Activated CD4-positive, alpha-beta T cell treated with anti-CD3 and anti-CD28 coated beads, Interleukin-10, Interleukin-2, amounts not matched to agents 100 ng/mL and 50 ng/mL, durations not matched to agents 16 hours and 8 hours (primary cell): ENCODE results near the gene KRT2.

Source experiments
- DNase-seq: peaks from one replicate; pipeline ENCODE4 v3.0.0-alpha.2; 2020

KRT2 gene

DNA sequence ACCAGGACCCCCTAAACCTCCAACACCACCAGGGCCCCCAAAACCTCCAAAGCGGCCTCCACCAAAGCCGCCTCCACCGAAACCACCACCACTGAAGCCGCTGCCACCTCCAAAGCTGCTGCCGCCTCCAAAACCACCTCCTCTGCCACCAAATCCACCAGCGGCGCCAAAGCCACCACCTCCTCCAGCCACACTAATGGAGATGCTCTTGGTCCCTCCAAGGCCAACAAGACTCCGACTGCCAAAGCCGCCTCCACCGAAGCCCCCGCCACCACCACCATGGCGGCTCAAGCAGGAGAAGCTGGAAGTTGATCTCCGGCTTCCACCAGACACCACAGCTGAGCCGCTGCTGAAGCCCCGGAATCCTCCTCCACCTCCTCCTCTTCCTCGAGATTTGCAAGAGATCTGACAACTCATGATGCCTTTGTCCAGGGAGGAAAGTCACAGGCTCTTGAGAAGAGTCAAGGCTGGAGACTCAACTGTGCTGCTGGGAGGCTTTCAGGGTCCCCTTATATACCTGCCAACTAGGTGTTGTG lies at the start of gene KRT2:
Gene KRT2 (minus strand): TSS at position 486 of the 536 bp plus-strand sequence. CDS start 69 bp downstream, at position 417.
- no peak for DNase-seq

DNA sequence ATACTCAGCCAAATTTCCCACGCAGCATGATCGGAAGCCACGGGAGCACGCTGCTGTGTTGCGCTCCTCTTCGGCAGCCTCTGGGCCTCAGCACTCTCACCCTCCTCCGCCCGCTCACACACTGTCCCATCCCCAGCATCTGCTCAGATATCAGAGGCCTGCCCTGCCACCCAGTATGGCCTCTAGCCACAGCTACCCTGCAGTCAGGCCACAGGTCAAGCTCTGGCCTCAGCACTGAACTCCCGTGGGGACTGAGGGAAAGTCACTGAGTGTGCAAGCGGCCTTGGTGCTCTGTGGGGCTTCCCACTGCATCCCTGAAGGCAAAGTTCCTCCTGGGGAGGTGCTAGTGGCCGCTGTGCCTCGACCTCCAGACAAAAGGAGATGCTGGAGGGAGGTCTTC lies 49.3 kb upstream of the KRT2 start:
- no peak for DNase-seq

DNA sequence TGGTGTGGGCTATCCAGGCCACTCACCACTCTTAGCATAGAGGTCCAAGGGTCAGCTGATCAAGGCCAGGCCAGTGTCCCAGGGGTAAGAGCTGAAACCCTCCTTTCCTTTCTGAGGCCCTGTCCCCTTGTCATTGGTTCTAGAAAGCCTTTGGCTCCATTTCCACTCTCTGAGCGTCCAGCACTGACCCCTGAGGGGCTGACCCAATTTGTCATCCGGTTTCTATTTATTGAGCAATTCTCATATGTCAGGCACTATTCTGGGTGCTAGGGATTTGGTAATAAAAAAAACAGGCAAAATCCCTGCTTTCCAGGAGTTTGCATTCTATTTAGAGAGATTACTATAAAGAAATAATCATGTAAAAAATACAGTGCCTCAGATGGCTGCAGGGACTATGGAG lies 47.9 kb upstream of the KRT2 start:
- DNase-seq: no peak

DNA sequence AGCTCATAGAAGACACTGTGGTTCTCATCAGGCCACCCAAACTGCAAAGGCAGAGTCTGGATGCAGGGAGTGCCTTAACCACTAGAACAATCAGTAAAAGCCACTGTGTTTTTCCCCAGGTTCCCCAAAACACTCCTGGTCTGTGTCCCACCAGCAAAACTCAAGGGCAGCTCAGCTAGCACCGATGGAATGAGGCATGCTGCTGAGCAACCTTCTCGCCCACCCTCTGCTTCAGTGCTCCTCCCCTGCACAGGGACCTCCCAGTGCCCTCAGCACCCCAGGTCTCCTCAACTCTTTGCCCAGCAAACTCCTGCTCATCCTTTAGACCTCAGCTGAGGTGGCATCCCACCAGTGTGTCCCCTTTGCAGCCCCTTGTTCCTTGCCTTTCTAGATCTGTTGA lies 47.4 kb upstream of the KRT2 start:
- no peak for DNase-seq

GRCh38 chr12:52698651-52699340 lies 46.8 kb upstream of the KRT2 start:
- no peak for DNase-seq

DNA sequence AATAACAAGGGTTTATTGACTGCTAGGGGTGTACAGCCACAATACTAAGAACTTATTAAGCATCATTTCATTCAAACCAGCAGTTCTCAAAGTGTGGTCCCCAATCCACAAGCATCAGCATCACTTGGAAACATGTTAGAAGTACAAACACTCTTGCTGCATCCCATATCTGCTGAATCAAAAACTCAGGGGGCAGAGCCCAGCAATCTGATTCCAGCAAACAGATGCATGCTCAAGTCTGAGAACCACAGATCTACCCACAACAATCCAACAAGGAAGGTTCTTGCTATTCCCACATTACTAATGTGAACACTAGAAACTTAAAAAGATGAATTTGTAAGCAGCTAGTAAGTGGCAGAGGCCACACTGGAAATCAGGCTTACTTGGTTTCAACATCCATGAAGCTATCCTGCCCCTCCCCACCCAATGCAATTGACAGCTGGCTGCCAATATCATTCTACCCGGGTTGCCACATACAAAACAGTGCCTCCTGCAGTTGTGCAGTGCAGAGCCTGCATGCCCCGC lies 45.1 kb upstream of the KRT2 start:
- no peak for DNase-seq

DNA sequence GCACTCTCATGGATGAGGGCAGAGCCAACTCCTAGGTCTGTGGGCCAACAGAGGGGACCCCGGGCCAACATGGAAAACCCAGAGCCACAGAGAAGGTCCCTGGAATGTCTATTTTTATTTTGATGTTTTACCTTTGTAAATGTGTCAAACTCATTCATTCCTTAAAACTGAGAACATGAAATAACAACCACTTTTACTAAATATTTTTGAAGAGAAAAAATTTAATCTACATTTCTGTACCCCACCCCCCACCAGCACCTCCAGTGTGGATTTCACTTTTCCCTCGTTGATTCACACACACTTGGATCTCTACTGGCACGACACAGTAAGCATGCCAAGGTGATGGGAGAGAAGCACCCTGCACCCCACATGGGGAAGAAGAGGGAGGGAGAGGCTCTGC lies 44.6 kb upstream of the KRT2 start:
- DNase-seq: no peak

GRCh38 chr12:52695039-52695438 lies 43.0 kb upstream of the KRT2 start:
- no peak for DNase-seq

- DNase-seq: no peak
Observed at GRCh38 chr12:52694151-52694550, 42.1 kb upstream of the KRT2 start.

- no peak for DNase-seq
Observed at GRCh38 chr12:52693261-52693660, 41.2 kb upstream of the KRT2 start.

- DNase-seq: no peak
Observed at GRCh38 chr12:52692254-52692653, 40.2 kb upstream of the KRT2 start.

GRCh38 chr12:52691841-52692150 lies 39.8 kb upstream of the KRT2 start:
- DNase-seq: no peak

DNA sequence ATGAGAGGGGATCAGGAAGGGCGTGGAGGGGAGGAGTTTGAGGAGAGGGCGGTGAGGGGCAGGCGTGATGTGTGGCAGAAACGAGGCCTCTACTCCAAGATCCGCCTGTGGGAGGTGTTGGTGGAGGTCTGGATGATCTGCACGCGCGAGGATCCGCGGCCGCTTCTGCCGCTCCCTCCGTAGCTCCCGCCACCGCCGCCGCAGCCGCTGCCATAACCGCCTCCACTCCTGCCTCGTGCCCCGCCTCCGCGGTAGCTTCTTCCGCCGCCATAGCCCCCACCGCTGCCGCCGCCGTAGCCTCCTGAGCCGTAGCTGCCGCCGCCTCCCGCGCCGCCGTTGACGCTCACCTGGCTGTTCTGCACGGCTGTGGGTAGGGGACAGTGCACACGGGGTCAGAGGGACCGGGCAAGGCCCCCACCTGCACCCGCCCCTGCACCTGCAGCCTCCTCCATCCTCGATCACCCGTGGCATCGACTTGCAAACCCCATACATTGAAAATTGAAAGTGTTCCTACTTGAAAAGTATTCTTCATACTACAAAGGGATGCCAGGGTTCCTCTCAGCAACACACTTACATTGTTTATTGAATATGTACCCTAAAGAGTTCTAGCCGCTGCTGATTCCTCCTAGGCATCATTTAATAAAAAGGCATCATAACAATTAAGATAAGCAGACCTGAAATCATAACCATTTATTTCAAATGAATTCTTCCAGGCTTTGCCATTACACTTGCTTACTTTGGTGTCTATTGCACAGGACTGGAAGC lies 39.2 kb upstream of the KRT2 start:
- DNase-seq: peak; percentile 26

DNA sequence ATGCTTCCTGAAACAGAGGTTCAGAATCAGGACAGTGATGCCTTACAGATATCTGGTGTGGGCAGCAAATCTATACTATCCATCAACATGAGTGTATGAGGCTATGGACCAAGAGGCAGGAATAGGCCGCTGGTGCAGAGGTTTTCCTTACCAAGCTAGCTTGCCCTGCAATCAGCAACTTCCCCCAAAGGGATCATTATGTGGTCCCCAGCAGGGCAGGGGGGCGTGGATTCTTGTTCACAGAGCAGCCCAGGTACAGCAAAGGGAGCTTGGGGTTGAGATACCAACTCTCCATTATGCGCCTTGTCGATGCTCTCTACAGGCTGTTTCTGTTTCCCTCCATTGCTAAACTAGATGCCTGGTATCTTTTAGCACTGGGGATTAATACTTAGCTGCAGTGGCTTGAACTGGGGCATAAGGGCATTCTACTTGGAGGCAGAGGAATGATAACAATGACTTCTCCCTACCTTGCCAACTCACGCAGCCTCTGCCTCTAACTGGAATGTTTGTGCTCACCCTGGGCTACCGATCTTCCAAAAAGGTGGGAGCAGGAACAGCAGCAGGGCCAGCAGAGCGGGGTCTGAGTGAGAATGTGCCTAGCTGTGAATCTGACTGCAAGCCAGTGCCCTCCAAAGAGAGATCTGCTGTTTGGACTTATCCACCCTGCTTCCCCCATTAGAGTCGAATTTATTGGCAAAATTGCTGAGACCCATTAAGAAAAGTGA lies 38.5 kb upstream of the KRT2 start:
- DNase-seq: no peak

DNA sequence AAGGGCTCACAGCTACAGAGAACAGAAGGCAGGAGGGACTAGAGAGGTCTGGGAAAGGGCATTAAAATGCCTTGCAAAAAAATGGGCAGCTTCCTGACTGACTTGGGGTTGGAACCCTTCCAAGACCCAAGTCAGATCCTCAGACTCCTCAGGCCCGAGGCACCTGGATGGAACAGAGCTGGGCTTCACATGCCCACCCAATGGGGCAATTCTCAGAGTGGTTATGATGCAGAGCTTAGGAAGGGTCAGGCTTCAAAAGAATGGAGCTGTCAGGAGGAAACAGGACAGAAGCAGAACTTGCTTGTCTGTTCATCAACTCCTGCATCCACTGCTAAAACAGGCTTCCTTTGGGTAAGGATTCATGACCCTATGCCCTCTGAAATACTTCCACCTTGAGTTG lies 37.9 kb upstream of the KRT2 start:
- DNase-seq: no peak

GRCh38 chr12:52689239-52689638 lies 37.2 kb upstream of the KRT2 start:
- DNase-seq: no peak

GRCh38 chr12:52688481-52688880 lies 36.5 kb upstream of the KRT2 start:
- DNase-seq: no peak

GRCh38 chr12:52687497-52688385 lies 35.7 kb upstream of the KRT2 start:
- DNase-seq: no peak

DNA sequence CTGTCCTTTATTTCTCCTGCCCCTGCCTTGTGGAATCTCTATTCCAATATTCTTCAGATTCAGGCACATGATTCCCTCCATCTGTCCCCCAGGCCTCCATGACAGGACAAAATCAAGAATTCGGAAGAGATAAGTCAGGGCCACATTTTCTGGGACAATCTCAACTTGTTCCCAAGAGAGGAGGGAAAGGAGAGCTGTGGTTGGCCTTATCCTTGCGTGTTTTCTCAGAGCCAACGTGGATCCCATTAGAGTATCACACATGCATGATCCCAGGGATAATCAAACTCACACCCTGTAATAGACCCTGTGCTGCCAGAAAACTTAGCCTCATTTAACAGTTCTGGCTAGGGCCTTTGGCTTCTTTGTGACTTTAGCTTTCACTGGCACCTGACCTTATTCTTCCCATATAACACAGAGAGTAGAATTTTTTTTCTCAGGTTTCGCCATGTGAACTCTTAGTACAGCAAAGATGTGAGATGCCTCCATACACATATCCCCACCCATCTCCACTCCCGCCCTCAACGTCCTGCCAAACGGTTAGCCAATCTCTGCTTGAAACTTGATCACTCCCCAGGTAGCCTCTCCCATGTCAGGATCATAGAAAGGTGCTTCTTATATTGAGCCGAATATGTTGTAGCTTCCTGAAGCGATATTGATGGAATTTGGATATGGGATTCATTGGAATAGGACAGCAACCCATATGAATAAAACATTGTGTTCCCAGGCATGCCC lies 34.9 kb upstream of the KRT2 start:
- DNase-seq: no peak

DNA sequence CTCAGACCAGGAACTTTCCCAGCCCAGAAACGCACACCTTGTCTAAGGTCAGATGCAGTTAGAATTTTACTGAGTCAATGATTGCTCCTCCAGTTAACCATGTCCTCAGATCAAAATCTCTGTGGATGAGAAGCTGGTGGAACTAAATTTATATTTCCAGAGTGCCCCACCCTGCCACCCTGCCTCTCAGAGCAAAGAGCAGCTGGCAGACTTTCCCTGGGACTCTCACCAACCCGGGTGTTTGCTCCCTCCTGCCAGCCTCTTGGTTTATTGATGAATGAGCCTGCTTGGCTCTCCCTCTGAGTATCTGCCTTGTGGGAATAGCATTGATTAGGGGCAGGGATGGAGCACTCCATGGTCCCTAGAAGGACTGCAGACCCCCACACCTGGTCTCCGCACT lies 34.1 kb upstream of the KRT2 start:
- no peak for DNase-seq

DNA sequence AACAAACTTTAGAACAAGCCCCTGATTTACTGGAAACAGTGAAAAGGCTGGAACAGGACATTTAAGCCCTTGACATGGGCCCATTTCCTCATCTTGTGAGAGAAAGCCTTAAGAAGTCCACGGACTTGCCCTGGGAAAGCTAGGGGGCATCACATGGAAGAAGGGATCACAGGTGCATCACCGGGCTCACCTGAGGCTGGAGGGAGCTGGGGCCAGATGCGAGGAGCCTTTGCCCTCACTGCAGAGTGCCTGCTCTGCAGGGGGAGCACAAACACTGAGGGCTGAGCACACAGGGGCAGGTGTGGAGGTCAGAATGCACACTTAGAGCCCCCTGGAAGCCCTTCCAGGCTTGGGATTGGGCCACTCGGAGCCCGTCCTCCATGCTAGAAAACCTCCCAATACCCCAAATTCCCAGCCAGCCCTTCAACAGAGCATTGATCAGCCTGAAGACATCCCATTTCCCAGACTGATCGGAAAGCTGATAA lies 33.4 kb upstream of the KRT2 start:
- DNase-seq: no peak

GRCh38 chr12:52684431-52684830 lies 32.4 kb upstream of the KRT2 start:
- DNase-seq: no peak
